ENCODE data around the gene HDX.
A peak's percentile ranks its signal among the peaks of the same experiment; 100 is the strongest.

The HDX gene

DNA sequence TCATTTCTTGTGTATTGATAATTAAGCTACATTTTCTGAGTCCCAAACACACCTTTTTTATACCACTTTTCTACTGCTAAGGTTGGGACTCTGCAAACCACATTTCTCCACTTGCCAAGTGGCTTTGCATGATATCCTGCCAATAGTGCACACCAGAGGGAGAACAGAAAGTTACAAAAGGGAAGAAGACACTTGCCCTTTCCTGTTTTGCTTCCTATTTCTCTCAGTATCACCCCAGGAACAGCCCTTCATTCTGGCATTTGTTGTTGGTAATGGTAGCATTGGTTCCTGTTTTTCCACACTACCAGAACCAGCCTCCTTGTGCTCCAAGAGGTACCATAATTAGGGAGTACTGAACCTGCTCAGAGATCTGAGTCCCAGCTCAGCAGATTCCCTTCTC lies 87.1 kb downstream of the HDX start:
- ATAC-seq (replicated peaks) (no peak), DNase-seq (no peak)
- no peak overlapping the region for H3K27ac Mint-ChIP-seq
- H3K9me3 Mint-ChIP-seq, result peaks cover 0 to 1% of the 10 kb centered on the region in 2 donors
- peaks cover 2 to 11% of the 10 kb centered on the region in 2 donors for H3K4me1 Mint-ChIP-seq
- H3K36me3 Mint-ChIP-seq, result no peaks in the 10 kb centered on the region
- H3K4me3 Mint-ChIP-seq, result no peak overlapping the region
- H3K27me3 Mint-ChIP-seq, result no peaks in the 10 kb centered on the region

GRCh38 chrX:84363663-84364062 lies 138.6 kb downstream of the HDX start:
- ATAC-seq (replicated peaks) (no peak), DNase-seq (no peak)
- H3K36me3 Mint-ChIP-seq, result no peaks in the 10 kb centered on the region
- no peaks in the 10 kb centered on the region for H3K27me3 Mint-ChIP-seq
- H3K4me1 Mint-ChIP-seq, result no peaks in the 10 kb centered on the region
- H3K4me3 Mint-ChIP-seq, result no peak overlapping the region
- H3K9me3 Mint-ChIP-seq, result peaks cover 0 to 6% of the 10 kb centered on the region in 2 donors
- H3K27ac Mint-ChIP-seq, result no peak overlapping the region

DNA sequence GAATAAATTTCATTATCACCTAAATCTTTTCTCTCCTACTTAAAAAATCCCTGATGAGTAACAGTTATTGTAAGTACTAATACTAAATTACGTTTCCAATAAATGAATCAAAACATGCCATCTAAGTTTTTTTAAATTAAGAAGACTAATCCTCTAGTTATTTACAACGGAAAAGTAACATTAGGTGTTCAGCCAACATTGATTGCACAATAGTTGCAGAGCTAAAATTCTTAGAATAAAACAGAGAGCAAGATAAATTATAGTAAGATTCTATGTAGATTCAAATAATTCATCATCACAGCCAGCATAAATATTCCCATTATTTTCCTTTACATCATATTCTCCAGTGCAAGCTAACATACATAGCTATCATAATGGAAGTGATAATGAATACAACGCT lies 139.2 kb downstream of the HDX start:
- Mint-ChIP-seq H3K9me3 (peaks cover 0 to 6% of the 10 kb centered on the region in 2 donors), H3K4me3 (no peak overlapping the region), H3K36me3 (no peaks in the 10 kb centered on the region), H3K27ac (no peak overlapping the region), H3K27me3 (no peaks in the 10 kb centered on the region), H3K4me1 (no peaks in the 10 kb centered on the region)
- DNase-seq (no peak), ATAC-seq (replicated peaks) (no peak)

- no peak overlapping the region for H3K27ac Mint-ChIP-seq
- DNase-seq (no peak), ATAC-seq (replicated peaks) (no peak)
- no peak overlapping the region for H3K4me3 Mint-ChIP-seq
- H3K27me3 Mint-ChIP-seq, result no peaks in the 10 kb centered on the region
- no peaks in the 10 kb centered on the region for H3K4me1 Mint-ChIP-seq
- peaks cover 0 to 6% of the 10 kb centered on the region in 2 donors for H3K9me3 Mint-ChIP-seq
- H3K36me3 Mint-ChIP-seq, result no peaks in the 10 kb centered on the region
These were observed 139.9 kb downstream of the HDX start for GRCh38 chrX:84362184-84362838.

GRCh38 chrX:84358271-84358670 lies 144.0 kb downstream of the HDX start:
- no peak for DNase-seq

GRCh38 chrX:84357296-84357695 lies 145.0 kb downstream of the HDX start:
- Mint-ChIP-seq H3K36me3 (no peaks in the 10 kb centered on the region), H3K9me3 (no peaks in the 10 kb centered on the region), H3K4me3 (no peak overlapping the region), H3K4me1 (no peaks in the 10 kb centered on the region), H3K27me3 (no peaks in the 10 kb centered on the region), H3K27ac (no peak overlapping the region)
- DNase-seq (no peak), ATAC-seq (replicated peaks) (no peak)

More at GRCh38 chrX:84358271-84358670, 144.0 kb downstream of the HDX start:
- Mint-ChIP-seq H3K4me1 (no peaks in the 10 kb centered on the region), H3K27ac (no peak overlapping the region), H3K27me3 (no peaks in the 10 kb centered on the region), H3K36me3 (no peaks in the 10 kb centered on the region), H3K4me3 (no peak overlapping the region), H3K9me3 (no peaks in the 10 kb centered on the region)
- ATAC-seq (replicated peaks), result no peak

DNA sequence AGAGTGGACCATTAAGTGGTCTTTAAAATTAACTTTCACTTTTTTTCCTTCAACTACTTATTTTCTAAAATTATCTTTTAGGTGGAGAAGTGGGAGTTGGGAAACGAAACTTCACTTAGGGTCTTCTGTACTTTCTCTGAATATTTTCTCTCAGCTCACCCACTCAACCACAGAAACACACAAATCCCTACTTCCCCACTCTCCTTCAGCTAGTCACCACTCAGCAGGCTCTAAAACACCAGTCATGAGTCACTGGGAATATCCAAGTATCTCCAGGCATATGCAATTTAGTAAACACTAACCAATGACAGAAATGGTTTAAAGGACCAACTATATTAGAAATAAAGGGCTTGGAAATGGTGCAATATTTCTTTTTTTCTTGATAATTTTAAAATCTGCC lies 161.3 kb downstream of the HDX start:
- peaks cover 4 to 15% of the 10 kb centered on the region in 2 donors for H3K4me1 Mint-ChIP-seq
- H3K9me3 Mint-ChIP-seq, result no peaks in the 10 kb centered on the region
- no peaks in the 10 kb centered on the region for H3K27me3 Mint-ChIP-seq
- H3K4me3 Mint-ChIP-seq, result no peak overlapping the region
- H3K27ac Mint-ChIP-seq, result no peak overlapping the region
- ATAC-seq (replicated peaks) (no peak), DNase-seq (no peak)
- no peaks in the 10 kb centered on the region for H3K36me3 Mint-ChIP-seq

DNA sequence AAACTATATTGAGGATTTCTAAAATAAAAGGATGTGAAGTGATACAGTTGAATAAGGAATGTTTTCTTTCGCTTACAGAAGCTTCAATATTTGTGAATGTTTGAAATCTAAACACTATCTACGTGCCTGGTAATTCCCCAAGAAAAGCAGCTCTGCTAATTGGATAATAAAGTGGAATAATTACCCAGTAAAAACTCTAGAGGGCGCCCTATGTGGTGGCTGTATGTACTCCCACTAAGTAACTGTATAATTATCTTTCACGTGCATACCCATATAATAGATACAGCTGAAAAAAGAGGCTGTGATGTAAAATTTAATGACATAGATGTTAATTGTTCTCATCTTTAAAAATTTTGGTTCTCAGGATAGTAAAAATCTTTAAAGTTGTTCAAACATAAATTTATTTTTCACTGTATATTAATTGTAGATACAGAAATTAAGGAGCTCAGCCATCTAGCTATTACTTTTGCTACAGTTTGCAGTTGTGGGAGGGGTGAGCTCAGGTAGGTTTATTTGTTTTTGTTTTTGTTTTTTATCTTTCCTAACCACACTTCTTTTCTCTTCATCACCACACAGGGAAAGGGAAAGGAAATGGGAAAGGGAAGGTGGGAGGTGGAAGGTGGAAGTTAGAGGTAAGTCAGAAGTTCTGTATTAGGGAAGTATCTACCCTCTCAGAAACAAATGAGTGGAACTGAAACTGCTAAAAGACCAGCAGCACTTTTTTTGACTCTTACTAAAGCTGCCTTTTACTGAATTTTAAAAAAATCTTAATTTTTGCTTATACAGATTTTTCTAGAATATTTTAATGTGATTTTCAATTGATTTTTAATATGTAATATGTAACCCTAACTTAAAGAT lies 162.5 kb downstream of the HDX start:
- ATAC-seq (replicated peaks) (peak; percentile 53 to 60), DNase-seq (no peak)
- peaks cover 4 to 15% of the 10 kb centered on the region in 2 donors for H3K4me1 Mint-ChIP-seq
- H3K27ac Mint-ChIP-seq, result no peak overlapping the region
- no peaks in the 10 kb centered on the region for H3K27me3 Mint-ChIP-seq
- H3K36me3 Mint-ChIP-seq, result no peaks in the 10 kb centered on the region
- H3K4me3 Mint-ChIP-seq, result no peak overlapping the region
- no peaks in the 10 kb centered on the region for H3K9me3 Mint-ChIP-seq

DNA sequence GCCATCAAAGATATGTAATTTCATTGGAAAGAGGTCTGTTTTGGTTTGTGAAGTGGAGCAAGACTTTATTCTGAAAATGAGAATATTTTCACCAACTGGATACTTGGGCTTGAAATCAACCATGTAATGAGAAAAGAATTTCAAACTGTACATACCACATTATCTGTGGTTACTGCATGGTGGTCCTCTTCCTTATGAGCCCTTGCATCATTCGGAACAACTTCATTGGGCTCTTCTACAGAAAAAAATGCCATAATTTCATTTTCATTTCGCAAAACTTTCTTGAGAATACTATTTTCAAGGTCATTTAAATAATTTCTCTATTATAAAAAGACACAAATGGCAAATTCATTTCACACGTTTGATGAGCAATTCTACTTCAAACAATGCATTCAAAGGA lies 165.6 kb downstream of the HDX start:
- Mint-ChIP-seq H3K9me3 (no peaks in the 10 kb centered on the region), H3K4me1 (peaks cover 4 to 15% of the 10 kb centered on the region in 2 donors), H3K27me3 (no peaks in the 10 kb centered on the region), H3K27ac (no peak overlapping the region), H3K4me3 (no peak overlapping the region), H3K36me3 (no peaks in the 10 kb centered on the region)
- no peak for ATAC-seq (replicated peaks)
- no peak for DNase-seq

- no peaks in the 10 kb centered on the region for H3K36me3 Mint-ChIP-seq
- ATAC-seq (replicated peaks) (no peak), DNase-seq (no peak)
- no peak overlapping the region for H3K4me3 Mint-ChIP-seq
- peaks cover 2 to 5% of the 10 kb centered on the region in 2 donors for H3K4me1 Mint-ChIP-seq
- H3K27me3 Mint-ChIP-seq, result no peaks in the 10 kb centered on the region
- no peaks in the 10 kb centered on the region for H3K9me3 Mint-ChIP-seq
- no peak overlapping the region for H3K27ac Mint-ChIP-seq
These were observed 167.1 kb downstream of the HDX start for GRCh38 chrX:84335121-84335520.

DNA sequence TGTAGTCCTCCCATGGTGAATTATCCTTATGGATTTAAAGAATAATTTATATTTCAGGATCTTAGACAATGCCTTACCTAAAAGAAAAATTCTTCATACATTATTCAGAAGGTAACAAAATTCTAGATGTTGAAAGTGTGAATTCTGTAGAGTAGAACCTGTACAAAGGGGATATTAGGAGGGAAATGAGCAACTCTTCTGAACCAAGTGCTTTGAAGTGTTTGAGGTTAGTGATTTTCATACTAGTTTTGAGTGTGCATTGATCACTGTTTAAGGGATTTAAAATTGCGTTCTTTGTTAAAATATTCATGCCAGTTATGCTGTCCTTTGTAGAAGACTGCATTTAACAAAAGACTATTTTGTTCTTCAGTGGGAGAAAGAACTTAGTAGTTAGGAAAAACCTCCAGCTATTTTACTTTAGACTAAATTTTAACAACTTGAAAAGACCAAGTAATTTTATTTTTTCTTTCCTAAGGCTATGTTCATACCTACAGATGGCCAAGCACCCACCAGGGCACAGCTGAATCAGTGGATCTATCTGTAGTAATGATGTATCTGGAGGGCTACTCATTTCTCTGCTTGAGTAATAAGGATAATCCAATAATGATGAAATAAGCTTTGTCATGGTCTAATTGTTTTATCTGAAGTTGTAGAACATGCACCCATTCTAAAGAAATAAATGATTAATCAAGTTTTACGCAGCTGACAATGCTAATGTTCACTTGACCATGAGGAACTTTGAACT lies 180.0 kb downstream of the HDX start:
- Mint-ChIP-seq H3K27ac (no peak overlapping the region), H3K36me3 (no peaks in the 10 kb centered on the region), H3K4me3 (no peak overlapping the region), H3K4me1 (no peaks in the 10 kb centered on the region), H3K27me3 (no peaks in the 10 kb centered on the region), H3K9me3 (no peaks in the 10 kb centered on the region)
- DNase-seq (no peak), ATAC-seq (replicated peaks) (no peak)

GRCh38 chrX:84320614-84321013 lies 181.6 kb downstream of the HDX start:
- no peak for ATAC-seq (replicated peaks)
- Mint-ChIP-seq H3K4me1 (no peaks in the 10 kb centered on the region), H3K36me3 (no peaks in the 10 kb centered on the region), H3K27me3 (no peaks in the 10 kb centered on the region), H3K27ac (no peak overlapping the region), H3K4me3 (no peak overlapping the region), H3K9me3 (peaks cover 4 to 6% of the 10 kb centered on the region in 2 donors)
- DNase-seq, result no peak

- Mint-ChIP-seq H3K27me3 (no peaks in the 10 kb centered on the region), H3K4me1 (no peaks in the 10 kb centered on the region), H3K4me3 (no peak overlapping the region), H3K36me3 (no peaks in the 10 kb centered on the region), H3K9me3 (peaks cover 4 to 9% of the 10 kb centered on the region in 2 donors), H3K27ac (no peak overlapping the region)
- no peak for DNase-seq
- no peak for ATAC-seq (replicated peaks)
These were observed 182.2 kb downstream of the HDX start for GRCh38 chrX:84320023-84320422.

- ATAC-seq (replicated peaks) (no peak), DNase-seq (no peak)
- Mint-ChIP-seq H3K4me1 (no peaks in the 10 kb centered on the region), H3K27me3 (no peaks in the 10 kb centered on the region), H3K27ac (no peak overlapping the region), H3K4me3 (no peak overlapping the region), H3K36me3 (no peaks in the 10 kb centered on the region), H3K9me3 (peaks cover 4 to 17% of the 10 kb centered on the region in 2 donors)
These were observed 183.6 kb downstream of the HDX start for GRCh38 chrX:84318661-84319060.
